ENCODE results near the gene GPR157.

Gene GPR157, protein sequence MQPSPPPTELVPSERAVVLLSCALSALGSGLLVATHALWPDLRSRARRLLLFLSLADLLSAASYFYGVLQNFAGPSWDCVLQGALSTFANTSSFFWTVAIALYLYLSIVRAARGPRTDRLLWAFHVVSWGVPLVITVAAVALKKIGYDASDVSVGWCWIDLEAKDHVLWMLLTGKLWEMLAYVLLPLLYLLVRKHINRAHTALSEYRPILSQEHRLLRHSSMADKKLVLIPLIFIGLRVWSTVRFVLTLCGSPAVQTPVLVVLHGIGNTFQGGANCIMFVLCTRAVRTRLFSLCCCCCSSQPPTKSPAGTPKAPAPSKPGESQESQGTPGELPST

DNA sequence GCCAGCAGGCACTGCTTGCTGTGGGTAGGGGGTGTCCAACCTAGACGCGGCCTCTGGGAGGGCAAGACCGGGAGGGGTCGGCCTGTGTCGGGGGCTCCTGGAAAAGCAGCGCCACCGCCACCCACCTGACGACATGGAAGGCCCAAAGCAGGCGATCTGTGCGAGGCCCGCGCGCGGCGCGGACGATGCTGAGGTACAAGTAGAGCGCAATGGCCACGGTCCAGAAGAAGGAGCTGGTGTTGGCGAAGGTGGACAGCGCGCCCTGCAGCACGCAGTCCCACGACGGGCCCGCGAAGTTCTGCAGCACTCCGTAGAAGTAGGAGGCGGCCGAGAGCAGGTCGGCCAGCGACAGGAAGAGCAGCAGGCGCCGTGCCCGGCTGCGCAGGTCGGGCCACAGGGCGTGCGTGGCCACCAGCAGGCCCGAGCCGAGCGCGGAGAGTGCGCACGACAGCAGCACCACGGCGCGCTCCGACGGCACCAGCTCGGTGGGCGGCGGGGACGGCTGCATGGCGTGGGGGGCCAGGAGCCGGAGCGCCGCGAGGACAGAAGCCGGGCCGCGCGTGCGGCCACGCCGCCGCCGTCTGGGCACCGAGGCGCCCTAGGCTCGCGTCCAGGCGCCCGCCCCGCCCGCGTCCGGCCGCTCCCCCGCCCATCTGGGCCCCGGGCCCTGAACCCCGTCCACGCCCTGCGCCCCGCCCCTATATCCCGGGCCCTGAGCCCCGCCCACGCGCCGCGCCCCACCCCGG lies at the start of gene GPR157:
GPR157 (minus strand) TSS at position 583 of the 746 bp plus-strand sequence; CDS start at position 508, 75 bp downstream.
- Histone ChIP-seq H3K4me1 (ENCODE audit: insufficient read depth, low read length) (no peaks in the 10 kb centered on the region), H3K36me3 (ENCODE audit: insufficient read depth, low read length) (no peaks in the 10 kb centered on the region), H3K9me3 (ENCODE audit: control insufficient read depth, insufficient read depth, low read length) (no peaks in the 10 kb centered on the region), H3K9ac (ENCODE audit: low read depth, low read length) (peak within 1 kb of the TSS; percentile 74)

DNA sequence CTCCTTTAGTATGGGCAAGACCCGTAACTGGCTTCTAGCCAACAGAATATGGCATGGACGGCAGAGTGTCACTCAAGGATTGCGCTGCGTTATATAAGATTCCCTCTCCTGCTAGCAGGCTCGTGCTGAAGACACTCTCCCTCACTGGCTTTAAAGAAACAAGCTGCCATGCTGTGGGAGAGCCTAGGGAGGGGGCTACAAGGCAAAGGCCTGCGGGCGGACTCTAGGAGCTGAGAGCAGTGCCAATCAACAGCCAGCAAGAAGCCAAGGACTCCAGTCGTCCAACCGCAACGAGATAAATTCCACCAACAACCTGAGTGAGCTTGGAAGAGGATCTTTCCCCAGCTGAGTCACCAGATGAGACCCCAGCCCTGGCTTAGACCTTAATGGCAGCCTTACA lies 45.9 kb upstream of the GPR157 start:
- peaks cover 3% of the 10 kb centered on the region; the same call in 1 of the 2 replicates for H3K36me3 ChIP-seq (ENCODE audit: insufficient read depth, low read length)
- H3K9me3 ChIP-seq (ENCODE audit: control insufficient read depth, insufficient read depth, low read length), result no peaks in the 10 kb centered on the region
- 0 out of 2 replicates have a peak, but pooled peaks cover under 1% of the 10 kb centered on the region for H3K4me1 ChIP-seq (ENCODE audit: insufficient read depth, low read length)
- no peak overlapping the region for H3K9ac ChIP-seq (ENCODE audit: low read depth, low read length)

DNA sequence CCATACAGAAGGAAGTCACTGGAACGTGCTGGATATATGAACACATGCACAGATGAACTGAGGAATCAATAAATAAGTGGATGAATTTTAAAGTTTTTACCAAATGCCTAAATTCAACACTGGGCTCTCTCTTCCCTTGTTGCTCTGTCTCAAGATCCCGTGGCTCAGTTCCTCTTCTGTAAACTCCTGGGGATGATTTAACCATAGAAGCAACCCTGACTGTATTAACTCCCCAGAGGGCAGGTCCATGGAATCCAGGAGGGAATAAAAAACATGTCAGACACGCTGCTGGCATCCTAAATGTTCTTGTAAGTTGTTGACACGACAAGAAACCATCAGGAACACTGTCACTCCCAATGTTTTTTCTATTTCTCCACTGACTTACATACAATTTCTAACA lies 45.3 kb upstream of the GPR157 start:
- H3K9me3 ChIP-seq (ENCODE audit: control insufficient read depth, insufficient read depth, low read length), result no peaks in the 10 kb centered on the region
- peaks cover 3% of the 10 kb centered on the region; the same call in 1 of the 2 replicates for H3K36me3 ChIP-seq (ENCODE audit: insufficient read depth, low read length)
- no peak overlapping the region for H3K9ac ChIP-seq (ENCODE audit: low read depth, low read length)
- no peaks in the 10 kb centered on the region for H3K4me1 ChIP-seq (ENCODE audit: insufficient read depth, low read length)

DNA sequence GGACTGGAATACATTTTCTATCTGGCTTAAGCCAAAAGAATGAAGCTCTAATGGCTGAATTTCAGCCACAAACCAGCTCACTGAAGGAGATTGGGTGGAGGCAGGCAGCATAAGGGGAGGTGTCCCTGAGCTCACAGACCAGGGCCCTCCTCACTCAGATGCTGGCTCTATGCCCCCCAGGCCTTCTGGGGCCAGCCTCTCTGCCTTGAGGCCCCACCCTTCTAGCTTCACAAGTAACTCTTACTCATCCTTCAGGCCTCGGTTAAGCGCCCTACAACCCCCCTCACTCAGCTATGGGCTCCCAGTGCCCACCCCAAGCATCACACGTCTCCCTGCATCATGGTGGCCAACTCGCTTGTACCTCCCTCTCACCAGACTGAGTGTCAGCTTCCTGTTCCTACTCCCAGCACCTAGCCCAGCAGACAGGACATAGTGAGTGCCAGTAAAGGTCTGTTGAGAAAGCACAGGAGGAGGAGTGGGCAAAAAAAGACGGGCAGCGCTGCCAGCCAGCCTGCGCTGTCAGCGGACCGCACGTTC lies 40.8 kb upstream of the GPR157 start:
- Histone ChIP-seq H3K4me1 (ENCODE audit: insufficient read depth, low read length) (peaks cover 12% of the 10 kb centered on the region), H3K9ac (ENCODE audit: low read depth, low read length) (no peak overlapping the region), H3K9me3 (ENCODE audit: control insufficient read depth, insufficient read depth, low read length) (no peaks in the 10 kb centered on the region), H3K36me3 (ENCODE audit: insufficient read depth, low read length) (0 out of 2 replicates have a peak, but pooled peaks cover 3% of the 10 kb centered on the region)

DNA sequence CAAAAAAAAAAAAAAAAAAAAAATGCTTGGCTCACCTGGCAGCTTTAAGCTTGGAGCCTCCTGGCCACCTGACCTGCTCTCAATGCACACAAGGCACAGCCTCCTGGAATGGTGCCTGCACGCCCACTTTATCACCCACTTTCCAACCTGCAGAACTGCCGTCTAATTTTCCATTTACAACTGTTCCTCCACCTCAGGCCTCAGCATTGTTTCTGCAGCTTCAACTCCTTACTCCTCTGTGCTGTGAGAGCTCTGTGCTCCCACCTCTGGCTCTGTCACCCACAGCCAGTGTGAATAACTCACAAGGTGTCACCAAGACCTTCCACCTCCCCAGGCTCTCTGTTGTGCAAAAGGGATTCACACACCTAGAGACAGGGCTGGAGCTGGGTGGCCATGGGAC lies 38.7 kb upstream of the GPR157 start:
- no peak overlapping the region for H3K9ac ChIP-seq (ENCODE audit: low read depth, low read length)
- H3K9me3 ChIP-seq (ENCODE audit: control insufficient read depth, insufficient read depth, low read length), result no peaks in the 10 kb centered on the region
- H3K36me3 ChIP-seq (ENCODE audit: insufficient read depth, low read length), result 0 out of 2 replicates have a peak, but pooled peaks cover 3% of the 10 kb centered on the region
- peaks cover 26% of the 10 kb centered on the region for H3K4me1 ChIP-seq (ENCODE audit: insufficient read depth, low read length)

DNA sequence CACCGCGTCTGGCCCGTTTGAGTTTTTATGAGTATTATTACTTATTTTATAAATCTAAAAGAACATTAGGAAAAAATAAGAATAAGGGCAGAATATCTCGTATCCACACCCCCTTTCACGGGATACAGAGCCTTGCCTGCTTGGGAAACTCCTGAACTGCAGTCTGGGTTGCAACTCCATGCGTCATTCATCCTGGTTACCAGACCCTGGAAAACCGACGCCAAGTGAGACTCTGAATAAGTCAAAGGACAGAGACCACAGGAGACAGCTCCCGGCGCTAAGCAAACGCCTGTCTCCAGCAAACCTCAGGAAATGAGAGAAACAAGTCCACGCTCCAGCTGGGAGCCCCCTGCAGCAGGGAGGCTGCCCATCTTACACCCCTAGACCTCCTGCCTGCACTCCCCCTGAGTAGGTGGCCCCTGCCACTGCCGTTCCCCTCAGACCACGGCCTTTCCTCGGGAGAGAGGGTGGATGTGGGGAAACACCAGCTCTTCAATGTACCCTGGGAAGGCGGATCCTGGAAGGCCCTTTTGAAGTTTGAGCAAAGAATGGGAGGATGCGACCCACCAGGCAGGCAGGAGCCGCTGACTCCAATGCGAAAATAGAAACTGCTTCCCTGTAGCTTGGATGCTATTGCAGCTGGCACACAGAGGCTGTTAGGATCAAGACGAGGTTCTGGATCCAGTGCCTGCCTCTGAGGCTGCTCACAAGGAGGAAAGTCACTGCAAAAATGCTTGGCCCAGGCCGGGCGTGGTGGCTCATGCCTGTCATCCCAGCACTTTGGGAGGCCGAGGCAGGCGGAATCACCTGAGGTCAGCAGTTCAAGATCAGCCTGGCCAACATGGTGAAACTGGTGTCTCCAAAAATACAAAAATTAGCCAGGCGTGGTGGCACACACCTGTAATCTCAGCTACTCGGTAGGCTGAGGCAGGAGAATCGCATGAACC lies 37.7 kb upstream of the GPR157 start:
- 0 out of 2 replicates have a peak, but pooled peaks cover 3% of the 10 kb centered on the region for H3K36me3 ChIP-seq (ENCODE audit: insufficient read depth, low read length)
- no peak overlapping the region for H3K9ac ChIP-seq (ENCODE audit: low read depth, low read length)
- peaks cover 31% of the 10 kb centered on the region for H3K4me1 ChIP-seq (ENCODE audit: insufficient read depth, low read length)
- no peaks in the 10 kb centered on the region for H3K9me3 ChIP-seq (ENCODE audit: control insufficient read depth, insufficient read depth, low read length)

DNA sequence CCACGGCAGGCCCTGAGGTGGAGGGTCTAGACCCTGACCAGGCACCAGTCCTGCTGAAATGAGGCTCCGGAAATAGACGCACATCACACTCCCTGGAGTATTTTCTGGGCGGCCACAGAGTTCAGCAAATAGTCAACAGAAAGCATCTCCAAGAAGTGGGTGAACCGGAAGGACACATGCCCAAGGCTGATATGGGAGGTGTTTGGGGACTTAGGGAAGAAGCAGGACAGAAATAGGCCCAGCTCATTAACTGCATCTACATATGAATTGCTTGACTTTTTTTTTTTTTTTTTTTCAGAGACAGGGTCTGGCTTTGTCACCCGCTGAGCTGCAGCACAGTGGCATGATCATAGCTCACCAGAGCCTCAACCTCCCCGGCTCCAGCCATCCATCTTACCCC lies 36.5 kb upstream of the GPR157 start:
- H3K9me3 ChIP-seq (ENCODE audit: control insufficient read depth, insufficient read depth, low read length), result no peaks in the 10 kb centered on the region
- H3K9ac ChIP-seq (ENCODE audit: low read depth, low read length), result no peak overlapping the region
- H3K4me1 ChIP-seq (ENCODE audit: insufficient read depth, low read length), result peaks cover 31% of the 10 kb centered on the region
- 0 out of 2 replicates have a peak, but pooled peaks cover 3% of the 10 kb centered on the region for H3K36me3 ChIP-seq (ENCODE audit: insufficient read depth, low read length)

DNA sequence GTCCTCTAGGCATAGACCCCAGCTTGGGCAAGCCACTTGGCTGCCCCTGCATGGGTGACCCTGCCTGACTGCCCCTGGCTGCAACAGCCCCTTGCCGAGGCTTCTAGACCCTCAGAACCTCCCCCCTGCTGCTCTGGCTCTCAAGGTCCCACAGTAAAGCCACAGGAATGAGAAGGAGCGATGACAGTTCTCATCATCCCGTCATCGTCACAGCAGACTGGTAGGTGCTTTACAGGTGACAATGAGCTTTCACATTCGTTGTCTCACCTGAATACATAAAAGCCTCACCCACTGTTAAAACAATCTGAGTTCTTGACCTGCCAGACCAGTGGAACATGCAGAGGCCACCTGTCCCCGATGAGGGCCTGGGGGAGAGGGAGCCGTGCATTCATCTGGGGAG lies 36.0 kb upstream of the GPR157 start:
- Histone ChIP-seq H3K9me3 (ENCODE audit: control insufficient read depth, insufficient read depth, low read length) (no peaks in the 10 kb centered on the region), H3K36me3 (ENCODE audit: insufficient read depth, low read length) (0 out of 2 replicates have a peak, but pooled peaks cover 3% of the 10 kb centered on the region), H3K4me1 (ENCODE audit: insufficient read depth, low read length) (peaks cover 31% of the 10 kb centered on the region), H3K9ac (ENCODE audit: low read depth, low read length) (no peak overlapping the region)

DNA sequence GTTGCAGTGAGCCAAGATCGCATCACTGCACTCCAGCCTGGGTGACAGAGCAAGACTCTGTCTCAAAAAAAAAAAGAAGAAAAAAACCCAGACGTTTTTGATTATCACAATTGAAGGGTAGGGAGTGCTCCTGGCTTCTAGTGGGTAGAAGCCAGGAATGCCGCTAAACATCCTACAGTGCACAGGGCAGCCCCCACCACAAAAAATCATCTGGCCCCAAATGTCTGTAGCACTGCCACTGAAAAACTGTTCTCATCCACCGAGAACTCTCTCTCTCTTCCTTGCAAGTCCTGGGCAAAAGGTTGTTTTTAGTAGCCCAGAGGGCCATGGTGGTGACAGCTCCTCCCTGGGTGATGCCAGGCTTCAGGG lies 35.6 kb upstream of the GPR157 start:
- Histone ChIP-seq H3K9me3 (ENCODE audit: control insufficient read depth, insufficient read depth, low read length) (no peaks in the 10 kb centered on the region), H3K36me3 (ENCODE audit: insufficient read depth, low read length) (0 out of 2 replicates have a peak, but pooled peaks cover 3% of the 10 kb centered on the region), H3K4me1 (ENCODE audit: insufficient read depth, low read length) (peaks cover 31% of the 10 kb centered on the region), H3K9ac (ENCODE audit: low read depth, low read length) (no peak overlapping the region)

DNA sequence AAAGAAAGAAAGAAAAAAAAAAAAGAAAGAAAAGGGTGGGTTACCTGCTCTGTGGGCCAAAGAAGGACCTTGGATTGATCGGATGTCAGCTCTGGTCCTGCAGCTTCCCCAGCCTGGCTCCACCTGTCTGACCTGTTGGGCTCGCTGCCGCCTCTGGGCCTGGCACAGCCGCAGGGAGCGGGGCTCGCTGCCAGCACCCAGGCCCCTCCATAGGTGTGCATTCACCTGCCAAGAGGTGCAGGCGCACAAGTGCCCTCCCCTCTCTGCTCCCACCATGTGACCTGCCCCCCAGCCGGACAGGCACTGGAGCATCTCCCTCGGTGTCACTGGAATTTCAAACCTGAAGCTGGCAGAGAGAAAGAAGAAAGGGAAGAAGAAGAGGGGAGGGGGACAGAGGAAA lies 33.1 kb upstream of the GPR157 start:
- H3K9ac ChIP-seq (ENCODE audit: low read depth, low read length), result no peak overlapping the region
- no peaks in the 10 kb centered on the region for H3K9me3 ChIP-seq (ENCODE audit: control insufficient read depth, insufficient read depth, low read length)
- peaks cover 31% of the 10 kb centered on the region for H3K4me1 ChIP-seq (ENCODE audit: insufficient read depth, low read length)

DNA sequence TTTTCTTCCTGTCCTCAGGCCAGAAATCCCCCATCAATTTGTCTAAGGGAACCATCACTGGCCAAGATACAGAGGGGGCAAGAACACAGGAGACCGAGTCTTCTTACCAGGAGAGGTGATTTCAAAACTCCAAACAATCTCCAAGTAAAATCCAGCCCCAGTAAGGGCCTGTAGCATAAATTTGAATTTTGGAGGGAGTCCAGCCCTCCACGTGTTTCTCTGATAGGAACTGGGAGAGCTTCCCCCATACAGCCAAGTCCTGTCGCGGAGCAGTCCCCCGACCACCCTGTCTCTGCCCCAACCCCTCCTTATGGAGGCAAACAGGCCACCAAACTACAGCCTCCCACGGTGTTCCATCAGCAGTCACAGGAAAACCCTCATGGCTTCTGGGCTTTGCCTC lies 32.4 kb upstream of the GPR157 start:
- Histone ChIP-seq H3K36me3 (ENCODE audit: insufficient read depth, low read length) (no peaks in the 10 kb centered on the region), H3K9me3 (ENCODE audit: control insufficient read depth, insufficient read depth, low read length) (no peaks in the 10 kb centered on the region), H3K4me1 (ENCODE audit: insufficient read depth, low read length) (peaks cover 29% of the 10 kb centered on the region), H3K9ac (ENCODE audit: low read depth, low read length) (no peak overlapping the region)

More for the DNA sequence above, 33.1 kb upstream of the GPR157 start:
- H3K36me3 ChIP-seq (ENCODE audit: insufficient read depth, low read length), result no peaks in the 10 kb centered on the region

DNA sequence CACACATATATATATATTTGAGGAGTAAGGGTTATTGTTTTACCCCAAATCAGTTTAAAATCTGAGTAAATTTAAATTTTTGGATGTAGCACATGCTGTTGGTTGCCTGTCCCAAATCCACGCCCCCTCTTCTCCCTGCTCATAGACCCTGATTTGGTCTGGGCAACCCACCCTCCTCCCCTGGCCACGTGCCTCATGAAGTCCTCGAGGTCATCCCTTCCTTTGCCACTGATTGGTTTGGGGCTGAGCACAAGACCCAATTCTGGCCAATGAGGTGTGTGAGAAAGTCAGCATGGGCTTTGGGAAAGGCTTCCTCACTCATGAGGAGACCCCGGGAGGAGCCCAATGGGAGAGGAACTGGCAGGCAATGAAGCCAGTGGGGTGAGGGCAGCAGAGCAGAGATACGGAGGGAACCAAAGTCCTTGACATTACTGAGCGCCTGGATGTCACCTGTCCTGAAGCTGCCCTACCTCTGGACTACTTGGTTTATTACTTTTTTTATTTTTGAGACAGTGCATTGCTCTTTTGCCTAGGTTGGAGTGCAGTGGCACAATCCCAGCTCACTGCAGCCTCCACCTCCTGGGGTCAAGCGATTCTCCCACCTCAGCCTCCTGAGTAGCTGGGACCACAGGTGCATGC lies 31.3 kb upstream of the GPR157 start:
- H3K4me1 ChIP-seq (ENCODE audit: insufficient read depth, low read length), result peaks cover 25% of the 10 kb centered on the region
- H3K9me3 ChIP-seq (ENCODE audit: control insufficient read depth, insufficient read depth, low read length), result no peaks in the 10 kb centered on the region
- H3K36me3 ChIP-seq (ENCODE audit: insufficient read depth, low read length), result no peaks in the 10 kb centered on the region
- no peak overlapping the region for H3K9ac ChIP-seq (ENCODE audit: low read depth, low read length)

DNA sequence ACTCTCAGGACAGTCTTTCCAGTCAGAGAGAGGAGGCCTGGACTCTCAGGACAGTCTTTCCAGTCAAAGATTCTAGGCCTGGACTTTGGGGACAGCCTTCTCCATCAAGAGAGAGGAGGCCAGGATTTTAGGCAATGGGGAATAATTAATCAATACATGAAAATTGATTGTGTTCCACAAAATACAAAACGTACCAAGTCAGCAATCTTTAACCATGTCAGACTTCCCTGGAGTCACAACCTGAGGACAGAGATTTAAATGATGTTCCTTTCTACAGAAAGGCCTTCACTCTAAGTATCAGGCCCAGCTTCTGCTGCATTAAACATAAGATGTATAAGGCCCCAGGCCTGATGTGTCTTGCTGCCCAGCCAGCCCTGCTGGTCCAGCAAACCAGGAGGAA lies 27.0 kb upstream of the GPR157 start:
- Histone ChIP-seq H3K36me3 (ENCODE audit: insufficient read depth, low read length) (peaks cover 8% of the 10 kb centered on the region), H3K4me1 (ENCODE audit: insufficient read depth, low read length) (no peaks in the 10 kb centered on the region), H3K9ac (ENCODE audit: low read depth, low read length) (no peak overlapping the region), H3K9me3 (ENCODE audit: control insufficient read depth, insufficient read depth, low read length) (no peaks in the 10 kb centered on the region)

Measured in ES-I3 (cell line).